Esophagus muscularis mucosa (tissue), 3 donors: ENCODE measurements around the gene CKLF.

Source experiments
- CTCF ChIP-seq, 3 experiments: fragments of 200-600 bp in 2 of 3; fragments of 450-650 bp in 1 of 3; sonication (generic) in 2 of 3; IDR thresholded peaks; one replicate each; pipeline ENCODE4 v1.5.1; 2017 to 2019; ENCODE audit warnings: antibody characterized with exemption in 3 of 3, mild to moderate bottlenecking in 2 of 3, moderate library complexity in 1 of 3
- POLR2A ChIP-seq: fragments of 450-650 bp; IDR thresholded peaks from one replicate; pipeline ENCODE4 v1.6.1; 2017; ENCODE audit warnings: antibody characterized with exemption, moderate library complexity, mild to moderate bottlenecking, low read depth
- POLR2AphosphoS5 ChIP-seq, 2 donors: sonication (generic); formaldehyde crosslinking; IDR thresholded peaks; one replicate each; pipeline ENCODE4 v1.6.1; 2017; ENCODE audit warnings: antibody characterized with exemption in 2 of 2

GRCh38 chr16:66549284-66550131, 2.9 kb upstream of the CKLF start, which contains the start of gene TK2:
- TF ChIP-seq CTCF (IDR thresholded peaks at IDR 0.05) = peak; percentile 11 to 41 (median 13)
- no peak for TF ChIP-seq POLR2A
- TF ChIP-seq POLR2AphosphoS5 (IDR thresholded peaks at IDR 0.05) = peak; percentile 24 to 62
